ENCODE data around the gene ZNF621.

The ZNF621 gene

DNA sequence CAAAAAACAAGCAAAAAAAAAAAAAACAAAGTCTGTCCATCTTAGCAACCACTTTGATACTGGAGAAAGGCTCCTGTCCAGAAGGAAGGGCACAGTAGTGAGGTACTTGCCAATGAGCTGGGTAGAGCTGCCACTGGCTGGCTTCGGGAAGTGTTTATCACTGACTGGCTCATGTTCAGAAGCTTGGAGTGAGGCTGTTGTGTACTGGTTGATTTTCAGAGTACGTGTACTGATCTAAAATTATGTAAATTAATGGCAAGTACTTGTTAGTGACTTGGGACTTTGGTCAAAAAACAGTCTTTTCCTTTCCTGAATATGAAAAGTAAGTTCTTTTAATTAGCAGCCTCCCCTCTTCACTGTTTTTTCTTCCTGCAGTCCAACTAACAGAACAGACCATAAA lies 979 bp upstream of the ZNF621 start:
- peak overlapping the region; percentile 84 for H3K4me2 ChIP-seq (ENCODE audit: low read depth, low read length, poor library complexity, severe bottlenecking)
- H3K27me3 ChIP-seq (ENCODE audit: low read length): no peaks in the 10 kb centered on the region
- H3K27ac ChIP-seq (ENCODE audit: low read depth, low read length): no peak overlapping the region
- no peak for TF ChIP-seq EZH2phosphoT487 (conservative IDR thresholded peaks at IDR 0.05; ENCODE audit: low read length)
- TF ChIP-seq, protein P1, sequence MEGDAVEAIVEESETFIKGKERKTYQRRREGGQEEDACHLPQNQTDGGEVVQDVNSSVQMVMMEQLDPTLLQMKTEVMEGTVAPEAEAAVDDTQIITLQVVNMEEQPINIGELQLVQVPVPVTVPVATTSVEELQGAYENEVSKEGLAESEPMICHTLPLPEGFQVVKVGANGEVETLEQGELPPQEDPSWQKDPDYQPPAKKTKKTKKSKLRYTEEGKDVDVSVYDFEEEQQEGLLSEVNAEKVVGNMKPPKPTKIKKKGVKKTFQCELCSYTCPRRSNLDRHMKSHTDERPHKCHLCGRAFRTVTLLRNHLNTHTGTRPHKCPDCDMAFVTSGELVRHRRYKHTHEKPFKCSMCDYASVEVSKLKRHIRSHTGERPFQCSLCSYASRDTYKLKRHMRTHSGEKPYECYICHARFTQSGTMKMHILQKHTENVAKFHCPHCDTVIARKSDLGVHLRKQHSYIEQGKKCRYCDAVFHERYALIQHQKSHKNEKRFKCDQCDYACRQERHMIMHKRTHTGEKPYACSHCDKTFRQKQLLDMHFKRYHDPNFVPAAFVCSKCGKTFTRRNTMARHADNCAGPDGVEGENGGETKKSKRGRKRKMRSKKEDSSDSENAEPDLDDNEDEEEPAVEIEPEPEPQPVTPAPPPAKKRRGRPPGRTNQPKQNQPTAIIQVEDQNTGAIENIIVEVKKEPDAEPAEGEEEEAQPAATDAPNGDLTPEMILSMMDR (IDR thresholded peaks at IDR 0.05; ENCODE audit: insufficient read depth, low read length, poor library complexity, severe bottlenecking): no peak
- no peaks in the 10 kb centered on the region for H3K9me3 ChIP-seq (ENCODE audit: insufficient read depth, low read length)
- 0 out of 2 replicates have a peak, but pooled peaks cover 4% of the 10 kb centered on the region for H3F3A ChIP-seq (ENCODE audit: insufficient read depth)
- H3K9ac ChIP-seq (ENCODE audit: low read length): no peak overlapping the region
- H4K20me1 ChIP-seq (ENCODE audit: low read depth, low read length): no peaks in the 10 kb centered on the region
- H3K4me3 ChIP-seq (ENCODE audit: insufficient read depth, low read length, poor library complexity, severe bottlenecking): no peak overlapping the region
- no peaks in the 10 kb centered on the region for H3K36me3 ChIP-seq (ENCODE audit: low read length)
- no peaks in the 10 kb centered on the region for H3K9me2 ChIP-seq (replicated peaks; ENCODE audit: insufficient read depth, low read length)
- H3K79me2 ChIP-seq (ENCODE audit: insufficient read depth, low read length): no peaks in the 10 kb centered on the region
- H2AFZ ChIP-seq (ENCODE audit: low read depth, low read length, severe bottlenecking): peak overlapping the region; percentile 100

DNA sequence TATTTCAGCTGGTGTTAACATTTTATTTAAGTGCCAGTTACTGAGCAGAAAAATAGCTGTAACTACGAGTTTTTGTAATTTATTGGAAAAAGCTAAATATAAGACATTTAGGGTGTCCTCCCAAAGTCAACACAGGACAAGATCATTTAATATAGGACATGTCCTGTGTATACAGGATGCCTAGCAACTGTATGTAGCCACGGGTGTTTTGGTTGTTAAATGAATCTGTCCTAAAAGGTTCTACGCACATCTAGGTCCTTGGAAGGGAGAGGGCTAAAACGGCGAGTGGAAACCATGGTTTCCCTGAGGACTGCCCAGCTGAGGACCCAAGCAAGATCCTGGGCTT lies 565 bp upstream of the ZNF621 start:
- Histone ChIP-seq H4K20me1 (ENCODE audit: low read depth, low read length) (no peaks in the 10 kb centered on the region), H3K27me3 (ENCODE audit: low read length) (no peaks in the 10 kb centered on the region), H3K4me3 (ENCODE audit: insufficient read depth, low read length, poor library complexity, severe bottlenecking) (peak overlapping the region; percentile 68), H3K9me2 (replicated peaks; ENCODE audit: insufficient read depth, low read length) (no peaks in the 10 kb centered on the region), H3F3A (ENCODE audit: insufficient read depth) (0 out of 2 replicates have a peak, but pooled peaks cover 4% of the 10 kb centered on the region), H3K9ac (ENCODE audit: low read length) (peak overlapping the region; percentile 67), H3K27ac (ENCODE audit: low read depth, low read length) (no peak overlapping the region), H3K79me2 (ENCODE audit: insufficient read depth, low read length) (no peaks in the 10 kb centered on the region), H3K9me3 (ENCODE audit: insufficient read depth, low read length) (no peaks in the 10 kb centered on the region), H3K36me3 (ENCODE audit: low read length) (no peaks in the 10 kb centered on the region), H2AFZ (ENCODE audit: low read depth, low read length, severe bottlenecking) (peak overlapping the region; percentile 100), H3K4me2 (ENCODE audit: low read depth, low read length, poor library complexity, severe bottlenecking) (peak overlapping the region; percentile 84)
- TF ChIP-seq EZH2phosphoT487 (conservative IDR thresholded peaks at IDR 0.05; ENCODE audit: low read length): no peak

DNA sequence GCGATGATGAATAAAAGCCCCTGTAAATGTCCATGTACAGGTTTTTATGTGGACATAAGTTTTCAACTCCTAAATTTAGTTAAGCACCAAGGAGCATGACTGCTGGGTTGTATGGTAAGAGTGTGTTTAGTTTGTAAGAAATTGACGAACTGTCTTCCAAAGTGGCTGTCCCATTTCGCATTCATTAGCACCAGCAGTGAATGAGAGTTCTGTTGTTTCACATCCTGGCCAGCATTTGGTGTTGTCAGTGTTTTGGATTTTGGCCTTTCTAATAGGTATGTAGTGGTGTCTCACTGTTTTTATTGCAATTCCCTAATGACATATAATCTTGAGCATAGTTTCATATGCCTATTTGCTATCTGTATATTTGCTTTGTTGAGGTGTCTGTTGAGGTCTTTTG lies 3.7 kb downstream of the ZNF621 start:
- no peak overlapping the region for H3K9ac ChIP-seq (ENCODE audit: low read length)

DNA sequence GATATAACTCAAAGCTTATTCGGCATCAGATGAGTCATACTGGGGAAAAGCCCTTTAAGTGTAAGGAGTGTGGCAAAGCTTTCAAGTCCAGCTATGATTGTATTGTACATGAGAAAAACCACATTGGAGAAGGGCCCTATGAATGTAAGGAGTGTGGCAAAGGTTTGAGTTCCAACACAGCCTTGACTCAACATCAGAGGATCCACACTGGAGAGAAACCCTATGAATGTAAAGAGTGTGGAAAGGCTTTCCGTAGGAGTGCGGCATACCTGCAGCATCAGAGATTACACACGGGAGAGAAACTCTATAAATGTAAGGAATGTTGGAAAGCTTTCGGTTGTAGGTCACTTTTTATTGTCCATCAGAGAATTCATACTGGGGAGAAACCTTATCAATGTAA lies 7.5 kb downstream of the ZNF621 start:
- Histone ChIP-seq H3K36me3 (ENCODE audit: low read length) (no peaks in the 10 kb centered on the region), H4K20me1 (ENCODE audit: low read depth, low read length) (no peaks in the 10 kb centered on the region), H3K27me3 (ENCODE audit: low read length) (no peaks in the 10 kb centered on the region), H2AFZ (ENCODE audit: low read depth, low read length, severe bottlenecking) (no peak overlapping the region), H3K9me3 (ENCODE audit: insufficient read depth, low read length) (no peaks in the 10 kb centered on the region), H3F3A (ENCODE audit: insufficient read depth) (no peaks in the 10 kb centered on the region), H3K27ac (ENCODE audit: low read depth, low read length) (no peak overlapping the region), H3K9ac (ENCODE audit: low read length) (no peak overlapping the region), H3K79me2 (ENCODE audit: insufficient read depth, low read length) (no peaks in the 10 kb centered on the region), H3K4me3 (ENCODE audit: insufficient read depth, low read length, poor library complexity, severe bottlenecking) (no peak overlapping the region), H3K9me2 (replicated peaks; ENCODE audit: insufficient read depth, low read length) (no peaks in the 10 kb centered on the region), H3K4me2 (ENCODE audit: low read depth, low read length, poor library complexity, severe bottlenecking) (no peak overlapping the region)
- TF ChIP-seq EZH2phosphoT487 (conservative IDR thresholded peaks at IDR 0.05; ENCODE audit: low read length): no peak
- TF ChIP-seq, protein P1 (IDR thresholded peaks at IDR 0.05; ENCODE audit: insufficient read depth, low read length, poor library complexity, severe bottlenecking): no peak

More for the DNA sequence above, 3.7 kb downstream of the ZNF621 start:
- no peak for TF ChIP-seq EZH2phosphoT487 (conservative IDR thresholded peaks at IDR 0.05; ENCODE audit: low read length)
- TF ChIP-seq, protein P1 (IDR thresholded peaks at IDR 0.05; ENCODE audit: insufficient read depth, low read length, poor library complexity, severe bottlenecking): no peak
- no peak overlapping the region for H3K4me3 ChIP-seq (ENCODE audit: insufficient read depth, low read length, poor library complexity, severe bottlenecking)
- no peak overlapping the region for H3K4me2 ChIP-seq (ENCODE audit: low read depth, low read length, poor library complexity, severe bottlenecking)
- H3K9me2 ChIP-seq (replicated peaks; ENCODE audit: insufficient read depth, low read length): no peaks in the 10 kb centered on the region
- H3K79me2 ChIP-seq (ENCODE audit: insufficient read depth, low read length): no peaks in the 10 kb centered on the region
- H4K20me1 ChIP-seq (ENCODE audit: low read depth, low read length): no peaks in the 10 kb centered on the region
- no peaks in the 10 kb centered on the region for H3K9me3 ChIP-seq (ENCODE audit: insufficient read depth, low read length)
- no peak overlapping the region for H3K27ac ChIP-seq (ENCODE audit: low read depth, low read length)
- no peaks in the 10 kb centered on the region for H3K27me3 ChIP-seq (ENCODE audit: low read length)
- no peak overlapping the region for H2AFZ ChIP-seq (ENCODE audit: low read depth, low read length, severe bottlenecking)
- H3K36me3 ChIP-seq (ENCODE audit: low read length): no peaks in the 10 kb centered on the region
- H3F3A ChIP-seq (ENCODE audit: insufficient read depth): 0 out of 2 replicates have a peak, but pooled peaks cover 4% of the 10 kb centered on the region

Data from SU-DHL-6 (cell line).